ENCODE data around the gene SLC12A5.

SLC12A5 gene

GRCh38 chr20:46028110-46028509, 905 bp upstream of the SLC12A5 start:
- no peak for DNase-seq (ENCODE audit: low read depth)

- no peak for DNase-seq (ENCODE audit: low read depth)
Measured at GRCh38 chr20:46030284-46031013, 1.4 kb downstream of the SLC12A5 start.

- no peak for DNase-seq (ENCODE audit: low read depth)
Measured at GRCh38 chr20:46031014-46031569, 2.1 kb downstream of the SLC12A5 start.

GRCh38 chr20:46031701-46032254, 2.8 kb downstream of the SLC12A5 start:
- DNase-seq (ENCODE audit: low read depth): no peak

- DNase-seq (ENCODE audit: low read depth): no peak
Measured at GRCh38 chr20:46034039-46034438, 5.0 kb downstream of the SLC12A5 start.

GRCh38 chr20:46035253-46035652, 6.2 kb downstream of the SLC12A5 start:
- DNase-seq (ENCODE audit: low read depth): no peak

- DNase-seq (ENCODE audit: low read depth): no peak
Measured at GRCh38 chr20:46035713-46036112, 6.7 kb downstream of the SLC12A5 start.

- no peak for DNase-seq (ENCODE audit: low read depth)
Measured at GRCh38 chr20:46036370-46036769, 7.4 kb downstream of the SLC12A5 start.

- no peak for DNase-seq (ENCODE audit: low read depth)
Measured at GRCh38 chr20:46037036-46037435, 8.0 kb downstream of the SLC12A5 start.

- no peak for DNase-seq (ENCODE audit: low read depth)
Measured at GRCh38 chr20:46040902-46041535, 12.0 kb downstream of the SLC12A5 start.

GRCh38 chr20:46043556-46043955, 14.5 kb downstream of the SLC12A5 start:
- DNase-seq (ENCODE audit: low read depth): no peak

- DNase-seq (ENCODE audit: low read depth): no peak
Measured at GRCh38 chr20:46044896-46045295, 15.9 kb downstream of the SLC12A5 start.

- DNase-seq (ENCODE audit: low read depth): no peak
Measured at GRCh38 chr20:46046588-46047310, 17.7 kb downstream of the SLC12A5 start.

GRCh38 chr20:46047821-46048220, 18.8 kb downstream of the SLC12A5 start:
- DNase-seq (ENCODE audit: low read depth): no peak

GRCh38 chr20:46049190-46049589, 20.2 kb downstream of the SLC12A5 start:
- no peak for DNase-seq (ENCODE audit: low read depth)

GRCh38 chr20:46049815-46050214, 20.8 kb downstream of the SLC12A5 start:
- no peak for DNase-seq (ENCODE audit: low read depth)

- no peak for DNase-seq (ENCODE audit: low read depth)
Measured at GRCh38 chr20:46050444-46050843, 21.4 kb downstream of the SLC12A5 start.

- DNase-seq (ENCODE audit: low read depth): no peak
Measured at GRCh38 chr20:46050885-46051284, 21.9 kb downstream of the SLC12A5 start.

GRCh38 chr20:46051556-46052308, 22.7 kb downstream of the SLC12A5 start:
- no peak for DNase-seq (ENCODE audit: low read depth)

- no peak for DNase-seq (ENCODE audit: low read depth)
Measured at GRCh38 chr20:46053416-46053815, 24.4 kb downstream of the SLC12A5 start.

GRCh38 chr20:46054606-46055005, 25.6 kb downstream of the SLC12A5 start:
- DNase-seq (ENCODE audit: low read depth): no peak

- no peak for DNase-seq (ENCODE audit: low read depth)
Measured at GRCh38 chr20:46055269-46055668, 26.3 kb downstream of the SLC12A5 start.
